ENCODE data around the gene ALPP.
"Not testable (repeated sequence)": the region's sequence is repeated elsewhere in the genome, so short reads cannot be mapped to it uniquely, and the experiment has no call there.

Gene ALPP

GRCh38 chr2:232382331-232383225, 4.0 kb downstream of the ALPP start:
- no peak for DNase-seq

DNA sequence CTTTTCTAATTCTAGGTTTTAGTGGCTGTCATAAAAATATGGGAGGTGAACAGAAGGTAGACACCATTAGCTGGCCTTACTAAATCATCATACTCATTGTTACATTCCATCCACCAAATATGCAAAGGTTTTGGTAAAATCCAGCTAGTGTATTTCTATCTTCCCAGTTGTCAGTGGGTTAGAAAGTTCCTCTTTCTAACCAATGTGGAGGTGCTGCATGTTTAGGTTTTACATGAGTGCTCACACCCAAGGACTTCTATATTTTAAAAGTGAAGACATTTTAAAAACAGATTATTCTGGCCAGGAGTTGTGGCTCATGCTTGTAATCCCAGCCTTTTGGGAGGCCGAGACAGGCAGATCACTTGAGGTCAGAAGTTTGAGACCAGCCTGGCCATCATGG, 5.9 kb downstream of the ALPP start:
- DNase-seq: no peak

DNA sequence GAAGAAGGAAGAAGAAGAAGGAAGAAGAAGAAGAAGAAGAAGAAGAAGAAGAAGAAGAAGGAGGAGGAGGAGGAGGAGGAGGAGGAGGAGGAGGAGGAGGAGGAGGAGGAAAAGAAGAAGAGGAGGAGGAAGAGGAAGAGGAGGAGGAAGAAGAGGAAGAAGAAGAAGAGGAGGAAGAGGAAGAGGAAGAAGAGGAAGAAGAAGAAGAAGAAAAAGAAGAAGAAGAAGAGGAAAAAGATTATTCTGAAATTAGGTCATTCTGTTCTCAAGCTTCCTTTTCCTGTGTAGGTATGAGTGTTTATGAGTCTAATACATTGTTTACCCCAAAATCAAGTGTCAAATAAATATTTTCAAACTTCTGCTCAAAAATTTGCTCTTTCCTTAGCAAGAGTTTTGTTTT, 6.5 kb downstream of the ALPP start:
- not testable (repeated sequence) for DNase-seq

DNA sequence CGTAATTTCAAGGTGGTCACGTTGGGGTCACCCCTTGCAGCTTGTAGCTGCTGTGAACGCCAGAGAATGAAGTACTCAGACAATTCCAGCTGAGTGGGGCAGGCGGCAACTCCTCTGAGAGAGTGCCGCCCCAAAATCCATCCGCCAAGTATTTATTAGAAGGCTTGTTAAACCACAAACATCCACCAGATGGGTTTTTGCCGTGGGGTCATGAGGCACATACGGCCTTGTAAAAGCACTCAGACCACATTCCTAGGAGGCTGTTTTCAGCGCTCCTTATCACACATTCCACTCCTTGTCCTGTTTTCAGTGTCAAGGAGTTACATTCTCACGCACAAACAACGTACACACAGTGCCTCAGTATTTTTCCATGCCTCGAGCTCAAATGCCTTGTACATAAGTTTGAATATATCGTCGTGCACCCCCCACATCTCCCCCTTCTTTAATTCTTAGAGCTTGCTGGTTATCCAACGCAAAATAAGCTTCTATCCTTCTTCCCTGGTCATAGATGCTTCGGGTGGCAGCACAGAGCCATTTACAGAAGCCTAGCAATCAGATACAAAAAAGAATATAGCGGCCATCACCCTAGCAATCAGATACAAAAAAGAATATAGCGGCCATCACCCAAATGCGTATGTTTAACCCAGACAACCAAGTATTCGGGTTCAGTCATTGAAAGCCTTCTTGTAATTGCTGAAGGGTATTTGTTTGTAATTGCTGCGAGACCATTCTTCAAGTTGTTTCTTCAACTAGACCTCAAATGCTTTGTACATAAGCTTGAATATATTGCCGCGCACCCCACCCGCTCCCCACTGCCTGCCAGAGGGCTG, 7.3 kb downstream of the ALPP start:
- no peak for DNase-seq

DNA sequence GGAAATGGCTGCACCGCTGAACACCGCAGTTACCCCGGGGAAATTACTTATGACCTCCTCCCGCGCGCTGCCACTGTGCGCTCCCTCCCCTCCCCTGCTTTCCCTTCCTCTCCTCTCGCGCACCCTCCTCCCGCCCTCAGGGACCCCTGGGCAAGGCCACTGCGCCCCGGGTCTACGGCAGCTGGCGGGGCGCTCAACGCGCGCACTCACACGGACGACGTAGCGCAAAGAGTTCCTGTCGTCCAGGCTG, 7.9 kb downstream of the ALPP start:
- DNase-seq: no peak

GRCh38 chr2:232386740-232387450, 8.3 kb downstream of the ALPP start:
- no peak for DNase-seq

DNA sequence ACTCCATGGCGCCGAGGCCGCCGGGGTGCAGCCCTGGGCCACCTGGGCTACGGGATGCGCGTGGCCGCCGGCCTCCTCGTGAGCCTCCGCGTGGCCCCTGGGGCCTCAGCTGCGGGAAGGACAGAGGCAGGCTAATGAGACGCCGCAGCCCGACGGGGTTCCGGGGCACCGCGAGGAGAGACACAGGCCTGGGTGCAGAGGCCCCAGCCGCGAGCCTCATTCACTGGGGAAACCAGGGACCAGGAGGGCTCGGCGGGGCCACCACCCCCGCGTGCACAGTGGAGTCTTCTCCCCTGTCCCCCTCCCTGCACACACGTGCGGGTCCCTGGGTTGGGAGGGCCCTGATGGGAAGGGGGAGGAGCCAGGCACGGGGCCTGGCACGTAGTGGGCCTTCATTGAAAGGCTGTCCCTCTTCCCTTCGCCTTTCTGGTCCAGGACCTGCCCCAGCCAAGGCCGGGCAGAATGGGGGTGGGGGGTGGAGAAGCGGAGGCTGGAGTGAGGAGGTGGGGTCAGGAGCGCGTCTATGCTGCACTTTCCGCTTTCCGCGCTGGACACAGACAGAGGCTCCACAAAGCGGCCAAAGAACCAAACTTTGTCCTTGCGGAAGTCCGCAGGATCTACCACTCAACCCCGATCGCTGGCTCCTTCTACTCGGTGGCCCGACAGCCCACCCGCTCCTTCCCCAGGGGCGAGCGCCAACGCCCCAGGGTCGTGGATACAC, 9.1 kb downstream of the ALPP start:
- no peak for DNase-seq

GRCh38 chr2:232388324-232388891, 9.9 kb downstream of the ALPP start:
- no peak for DNase-seq

DNA sequence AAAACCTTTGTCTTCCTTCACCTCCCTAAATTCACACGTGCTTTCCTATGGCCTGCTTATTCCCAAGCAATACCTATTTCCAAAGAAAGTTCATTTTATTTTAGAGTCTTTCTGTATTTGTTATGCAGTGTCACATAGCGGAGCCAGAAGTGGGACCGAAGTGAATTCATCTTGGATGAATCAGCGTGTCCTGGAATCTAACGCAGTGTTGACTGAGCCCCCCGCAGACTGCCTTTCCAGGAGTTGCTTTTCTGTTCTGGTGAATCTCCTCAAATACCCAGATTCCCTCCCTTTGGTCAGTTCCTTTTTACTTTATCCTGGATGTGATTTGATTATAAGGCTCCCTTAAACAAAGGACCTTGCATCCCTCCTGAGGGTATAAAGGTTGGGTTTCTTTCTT, 10.8 kb downstream of the ALPP start:
- no peak for DNase-seq

DNA sequence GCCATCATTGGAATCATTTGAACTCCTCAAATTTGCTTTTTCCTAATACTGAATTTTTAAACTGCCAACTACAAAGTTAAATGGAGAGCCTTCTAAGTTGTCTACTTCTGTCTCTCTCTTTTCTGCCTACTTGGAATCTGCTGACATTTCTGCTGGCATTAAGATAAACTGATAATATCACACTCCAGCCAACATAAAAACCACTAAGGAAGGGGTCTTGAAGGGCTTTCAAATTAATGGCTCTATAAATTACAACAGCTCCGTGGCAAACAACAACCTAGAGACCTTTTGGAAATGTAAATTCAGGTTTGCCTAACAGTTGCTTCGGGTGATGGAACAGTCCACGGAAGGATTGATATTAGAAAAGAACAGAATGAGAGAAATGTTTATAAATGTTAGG, 12.1 kb downstream of the ALPP start:
- no peak for DNase-seq

DNA sequence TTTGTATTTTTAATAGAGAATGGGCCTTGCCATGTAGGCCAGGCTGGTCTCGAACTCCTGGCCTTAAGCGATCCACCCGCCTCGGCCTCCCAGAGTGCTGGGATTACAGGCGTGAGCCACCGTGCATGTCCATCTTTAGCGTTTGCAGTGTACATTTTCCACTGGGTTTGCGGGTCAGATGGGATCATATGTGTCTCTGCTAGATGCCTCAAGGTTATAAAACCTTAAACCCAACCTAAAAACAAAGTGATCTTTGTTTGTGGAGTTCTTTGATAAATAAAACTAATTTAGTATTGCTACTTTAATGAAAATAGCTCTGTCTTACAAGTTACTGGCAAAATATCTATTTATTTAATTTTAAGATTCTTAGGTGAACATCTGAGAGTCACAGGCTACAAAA, 15.0 kb downstream of the ALPP start:
- DNase-seq: no peak

GRCh38 chr2:232394431-232394830, 15.9 kb downstream of the ALPP start:
- not testable (repeated sequence) for DNase-seq

GRCh38 chr2:232395586-232395985, 17.0 kb downstream of the ALPP start:
- DNase-seq: no peak

DNA sequence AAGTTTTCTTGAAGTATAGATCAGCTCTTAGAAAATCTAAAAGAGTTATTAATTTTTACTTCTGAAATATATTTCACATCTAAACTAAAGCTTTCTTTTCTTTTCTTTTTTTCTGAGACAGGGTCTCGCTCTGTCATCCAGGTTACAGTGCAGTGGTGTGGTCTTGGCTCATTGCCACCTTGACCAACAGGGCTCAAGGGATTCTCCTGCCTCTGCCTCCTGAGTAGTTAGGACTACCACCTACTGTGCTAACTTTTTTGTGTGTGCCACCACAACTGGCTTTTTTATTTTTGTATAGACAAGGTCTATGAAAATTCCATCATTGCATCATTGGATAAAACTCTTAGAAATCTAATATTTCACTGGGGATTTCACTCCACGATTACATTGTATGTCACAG, 18.1 kb downstream of the ALPP start:
- DNase-seq: no peak

GRCh38 chr2:232398293-232399034, 19.9 kb downstream of the ALPP start:
- DNase-seq: no peak

GRCh38 chr2:232400256-232401015, 21.9 kb downstream of the ALPP start:
- no peak for DNase-seq

DNA sequence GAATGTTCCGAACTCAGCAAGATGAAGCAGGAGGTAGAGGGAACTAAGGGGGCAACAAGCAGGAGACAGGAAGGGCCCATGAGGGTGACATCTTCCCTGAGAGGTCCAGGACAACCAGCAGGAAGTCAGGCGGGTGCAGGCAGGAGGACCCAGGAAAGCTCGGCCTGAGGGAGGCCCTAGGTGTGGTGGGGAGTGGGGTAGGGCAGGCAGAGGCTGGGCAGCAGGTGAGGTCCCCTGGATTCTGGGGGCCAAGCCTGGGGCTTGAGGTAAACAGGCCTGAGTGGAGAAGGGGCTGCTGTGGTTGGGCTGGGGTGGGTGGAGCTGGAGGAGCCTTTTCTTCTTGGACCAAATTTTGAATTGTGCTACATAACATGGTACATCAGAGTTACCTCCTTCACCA, 24.0 kb downstream of the ALPP start:
- DNase-seq: no peak

DNA sequence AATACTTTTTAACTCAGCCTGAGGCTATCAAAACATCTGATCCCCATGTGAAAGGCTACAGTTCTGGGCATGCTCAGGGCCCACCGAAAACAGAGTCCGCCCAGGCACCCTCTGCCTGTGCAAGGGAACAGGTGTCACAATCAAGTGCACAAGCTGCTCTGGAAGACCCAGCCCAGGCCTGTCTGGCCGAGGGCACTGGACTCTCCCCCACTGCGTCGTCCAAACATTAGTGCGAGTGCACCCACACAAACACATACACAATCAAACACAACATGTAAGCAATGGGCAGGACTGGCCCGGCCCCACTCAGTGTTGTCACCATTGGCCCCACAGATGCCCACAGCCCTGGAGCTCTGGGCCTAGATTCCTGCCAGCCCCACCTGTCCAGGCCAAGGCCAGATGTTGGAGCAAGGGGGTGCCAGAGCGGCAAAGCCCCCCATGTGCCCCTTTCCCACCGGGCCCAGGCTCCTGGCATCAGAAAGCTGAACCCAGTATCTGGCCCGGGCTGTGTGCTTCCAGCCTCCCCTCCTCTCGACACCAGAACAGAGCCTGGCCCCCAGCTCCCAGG, 27.5 kb downstream of the ALPP start:
- DNase-seq: no peak

DNA sequence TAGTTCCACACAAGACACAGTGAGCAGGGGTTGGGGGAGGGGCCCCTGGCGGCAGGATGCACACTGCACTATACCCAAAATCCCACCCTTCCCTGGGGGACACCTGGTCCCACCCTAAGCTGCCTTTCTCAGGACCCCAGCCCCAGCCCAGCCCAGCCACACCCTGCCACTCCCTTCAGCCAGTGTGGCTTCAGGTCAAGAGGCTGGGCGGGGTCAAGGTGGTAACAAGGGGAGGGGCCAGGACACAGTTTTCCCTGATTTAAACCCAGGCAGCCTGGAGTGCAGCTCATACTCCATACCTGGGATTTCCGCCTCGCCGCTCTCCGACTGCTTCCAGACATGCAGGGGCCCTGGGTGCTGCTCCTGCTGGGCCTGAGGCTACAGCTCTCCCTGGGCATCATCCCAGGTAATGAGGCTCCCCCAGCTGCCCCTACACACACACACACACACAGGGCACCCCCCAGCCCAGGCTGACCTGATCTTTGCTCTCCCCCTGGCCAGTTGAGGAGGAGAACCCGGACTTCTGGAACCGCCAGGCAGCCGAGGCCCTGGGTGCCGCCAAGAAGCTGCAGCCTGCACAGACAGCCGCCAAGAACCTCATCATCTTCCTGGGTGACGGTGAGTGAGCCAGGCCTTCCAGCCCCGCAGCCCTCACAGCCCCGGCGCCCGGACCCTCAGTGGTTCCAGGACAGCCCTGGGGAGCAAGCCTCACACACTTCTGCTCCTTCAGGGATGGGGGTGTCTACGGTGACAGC, 28.2 kb downstream of the ALPP start, which contains the start of gene ALPG:
Gene ALPG (plus strand): TSS at position 289 of the 755 bp plus-strand sequence. CDS start 51 bp downstream, at position 340.
- DNase-seq: no peak

All from central memory CD4-positive, alpha-beta T cell (primary cell).